BJ (cell line): ENCODE data around the gene PTPRG. TPM values are rescaled to one million over a fixed set of nuclear protein-coding genes. Genes with fewer than 3 reads are reported as not detected.

Experiments used
- CTCF ChIA-PET: fragments of 350-600 bp; formaldehyde crosslinking; extraction: SDS; loops from one replicate; lab custom pipeline; 2021; ENCODE audit warnings: antibody characterized with exemption, inconsistent platforms; lab: Yijun Ruan, JAX
- POLR2A ChIA-PET: fragments of 300-600 bp; sonication (Branson Sonifier 250); formaldehyde crosslinking; extraction: SDS; loops from one replicate; lab custom pipeline; 2021; ENCODE audit warnings: antibody characterized with exemption; lab: Charles Lee
- DNase-seq: peaks from one replicate; pipeline ENCODE4 v3.0.0-alpha.2; 2011; ENCODE audit warnings: low read depth
- H3K27me3 ChIP-seq: 2 replicates; pipeline ENCODE4 v1.6.0; 2011; ENCODE audit warnings: low read length; ENCODE audit not compliant: control insufficient read depth, insufficient read depth
- H3K36me3 ChIP-seq: 2 replicates; pipeline ENCODE4 v1.5.1; 2011; ENCODE audit warnings: low read length; ENCODE audit not compliant: control insufficient read depth, insufficient read depth
- H3K4me3 ChIP-seq: 2 replicates; pipeline ENCODE4 v1.5.1; 2011; ENCODE audit warnings: low read depth, mild to moderate bottlenecking, control low read depth, low read length
- CTCF ChIP-seq: IDR thresholded peaks from 2 replicates; pipeline ENCODE4 v1.5.1; 2011; ENCODE audit warnings: low read depth, mild to moderate bottlenecking, control low read depth, inconsistent platforms, low read length, moderate library complexity; ENCODE audit not compliant: insufficient read depth
- polyA plus RNA-seq: library from polyadenylated mRNA; depleted of rRNA; stranded (reverse); fragments of >200 nt; gene quantifications from 2 replicates; pipeline ENCODE4 v1.2.3, GENCODE V29; 2011

Gene PTPRG
- polyA plus RNA-seq, 1 experiment: 20.8 TPM

- no peak overlapping the region for H3K4me3 ChIP-seq
- ChIA-PET POLR2A (no interaction called here), CTCF (interaction anchor here (0.8 to 4.7 kb wide), 19 partner anchors 8 to 623 kb away, joined by 3 to 35 read pairs (median 5); no protein-coding TSS in a partner anchor)
- no peak for TF ChIP-seq CTCF
- H3K36me3 ChIP-seq: no peaks in the 10 kb centered on the region
- no peak for DNase-seq
- no peaks in the 10 kb centered on the region for H3K27me3 ChIP-seq
Measured at GRCh38 chr3:61565569-61565968, 4.2 kb downstream of the PTPRG start.

GRCh38 chr3:61568127-61568526 is 6.8 kb downstream of the PTPRG start:
- Histone ChIP-seq H3K4me3 (no peak overlapping the region), H3K27me3 (no peaks in the 10 kb centered on the region), H3K36me3 (no peaks in the 10 kb centered on the region)
- CTCF ChIA-PET: interaction anchor here (1.1 to 1.4 kb wide), 2 partner anchors 9 to 368 kb away, joined by 3 to 4 read pairs; no protein-coding TSS in a partner anchor
- no peak for TF ChIP-seq CTCF
- DNase-seq: no peak
- POLR2A ChIA-PET: no interaction called here

GRCh38 chr3:61569856-61570580 is 8.6 kb downstream of the PTPRG start:
- no peak for DNase-seq
- no peaks in the 10 kb centered on the region for H3K36me3 ChIP-seq
- ChIA-PET POLR2A (no interaction called here), CTCF (no interaction called here)
- H3K27me3 ChIP-seq: no peaks in the 10 kb centered on the region
- TF ChIP-seq CTCF: no peak
- H3K4me3 ChIP-seq: no peak overlapping the region

GRCh38 chr3:61570813-61571212 is 9.4 kb downstream of the PTPRG start:
- ChIA-PET CTCF (no interaction called here), POLR2A (no interaction called here)
- no peak for DNase-seq
- TF ChIP-seq CTCF: no peak
- no peak overlapping the region for H3K4me3 ChIP-seq
- H3K27me3 ChIP-seq: no peaks in the 10 kb centered on the region
- H3K36me3 ChIP-seq: no peaks in the 10 kb centered on the region

- POLR2A ChIA-PET: interaction anchor here (0.5 kb wide), 1 partner anchor 587 kb away, joined by 5 read pairs; no protein-coding TSS in a partner anchor
- Histone ChIP-seq H3K27me3 (no peaks in the 10 kb centered on the region), H3K36me3 (no peaks in the 10 kb centered on the region), H3K4me3 (no peak overlapping the region)
- CTCF ChIA-PET: interaction anchor here (1.7 to 3.2 kb wide), 2 partner anchors 8 to 617 kb away, joined by 4 to 25 read pairs; no protein-coding TSS in a partner anchor
- no peak for TF ChIP-seq CTCF
- DNase-seq: peak; percentile 71
Measured at GRCh38 chr3:61571516-61572336, 10.4 kb downstream of the PTPRG start.
